MM.1S (cell line): Measurements from ENCODE around the gene COG2.

ENCODE experiments used
- DNase-seq: peaks from one replicate; pipeline ENCODE4 v3.0.0-alpha.2; 2015
- H2AFZ ChIP-seq: fragments of 300-600 bp; sonication (generic); 2 replicates; pipeline ENCODE4 v1.6.0; 2016; ENCODE audit warnings: antibody characterized with exemption, low read length
- H3F3A ChIP-seq: fragments of 300-600 bp; sonication (generic); 2 replicates; pipeline ENCODE4 v1.6.1; 2016; ENCODE audit warnings: mild to moderate bottlenecking, antibody characterized with exemption, low read length, moderate library complexity, mixed read lengths; ENCODE audit not compliant: insufficient read depth
- H3K27ac ChIP-seq: fragments of 300-600 bp; sonication (generic); 2 replicates; pipeline ENCODE4 v1.5.1; 2016; ENCODE audit warnings: mild to moderate bottlenecking, low read length
- H3K27me3 ChIP-seq: fragments of 300-600 bp; sonication (generic); replicated peaks from 2 replicates; pipeline ENCODE4 v1.6.0; 2016; ENCODE audit warnings: low read length; ENCODE audit not compliant: insufficient read depth
- H3K36me3 ChIP-seq: fragments of 300-600 bp; sonication (generic); replicated peaks from 2 replicates; pipeline ENCODE4 v1.6.1; 2016; ENCODE audit warnings: mild to moderate bottlenecking, low read length, mixed read lengths; ENCODE audit not compliant: insufficient read depth
- H3K4me1 ChIP-seq: fragments of 300-600 bp; sonication (generic); 2 replicates; pipeline ENCODE4 v1.6.1; 2016; ENCODE audit warnings: low read length, mixed read lengths
- H3K4me2 ChIP-seq: fragments of 300-600 bp; sonication (generic); 2 replicates; pipeline ENCODE4 v1.6.0; 2016; ENCODE audit warnings: low read depth, low read length
- H3K4me3 ChIP-seq: fragments of 300-600 bp; sonication (generic); 2 replicates; pipeline ENCODE4 v1.5.1; 2016; ENCODE audit warnings: low read length, mixed read lengths
- H3K79me2 ChIP-seq: fragments of 300-600 bp; sonication (generic); 2 replicates; pipeline ENCODE4 v1.6.1; 2016; ENCODE audit warnings: mixed run types, low read length, mixed read lengths
- H3K9ac ChIP-seq: fragments of 300-600 bp; sonication (generic); 2 replicates; pipeline ENCODE4 v1.6.1; 2016; ENCODE audit warnings: low read length, mixed read lengths
- H3K9me2 ChIP-seq: fragments of 300-600 bp; sonication (generic); replicated peaks from 2 replicates; pipeline ENCODE4 v1.6.1; 2016; ENCODE audit warnings: mild to moderate bottlenecking, low read length, mixed read lengths; ENCODE audit not compliant: insufficient read depth
- H3K9me3 ChIP-seq: fragments of 300-600 bp; sonication (generic); replicated peaks from 2 replicates; pipeline ENCODE4 v1.6.1; 2016; ENCODE audit warnings: mild to moderate bottlenecking, low read length, mixed read lengths; ENCODE audit not compliant: insufficient read depth
- H4K20me1 ChIP-seq: fragments of 300-600 bp; sonication (generic); 2 replicates; pipeline ENCODE4 v1.6.1; 2016; ENCODE audit warnings: mild to moderate bottlenecking, low read length, moderate library complexity, mixed read lengths; ENCODE audit not compliant: insufficient read depth
- CTCF ChIP-seq: fragments of 300-600 bp; sonication (generic); IDR thresholded peaks from 2 replicates; pipeline ENCODE4 v1.5.1; 2016; ENCODE audit warnings: antibody characterized with exemption, low read length, mixed read lengths
- EZH2 ChIP-seq: fragments of 300-600 bp; sonication (generic); optimal IDR thresholded peaks from 2 replicates; pipeline ENCODE3; 2017; ENCODE audit warnings: low read depth, mild to moderate bottlenecking, antibody characterized with exemption, low read length, mixed read lengths
- EZH2phosphoT487 ChIP-seq: fragments of 300-600 bp; sonication (generic); IDR thresholded peaks from 2 replicates; pipeline ENCODE4 v1.6.1; 2018; ENCODE audit warnings: antibody characterized with exemption, low read length

COG2 gene

DNA sequence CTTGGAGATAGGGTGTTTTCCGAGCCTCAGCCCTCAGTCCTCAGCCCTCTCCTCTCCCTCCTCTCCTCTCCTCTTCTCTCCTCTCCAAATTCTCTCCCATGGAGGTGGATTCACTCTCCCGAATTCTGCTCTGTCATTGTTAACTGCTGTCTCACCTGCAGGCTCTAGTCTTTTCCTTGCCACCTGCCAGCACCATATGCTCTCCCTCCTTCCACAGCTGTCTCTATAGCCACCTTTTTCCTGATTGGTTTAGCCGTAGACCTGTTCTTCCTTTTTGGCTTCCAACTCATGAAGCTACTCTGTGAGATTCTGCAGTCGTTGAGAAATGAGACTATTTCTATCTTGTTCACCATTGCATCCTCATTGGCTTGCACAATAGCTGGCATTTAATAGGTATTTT, 19.7 kb downstream of the COG2 start:
- Histone ChIP-seq H3K4me2 (no peak overlapping the region), H3K79me2 (peaks cover 17% of the 10 kb centered on the region), H3K9ac (no peak overlapping the region), H3K9me2 (no peaks in the 10 kb centered on the region), H3K4me3 (no peak overlapping the region), H3K27ac (no peak overlapping the region), H3K9me3 (no peaks in the 10 kb centered on the region), H4K20me1 (no peaks in the 10 kb centered on the region), H3F3A (no peaks in the 10 kb centered on the region), H3K36me3 (peaks cover 20% of the 10 kb centered on the region), H3K27me3 (no peaks in the 10 kb centered on the region), H2AFZ (no peak overlapping the region), H3K4me1 (no peaks in the 10 kb centered on the region)
- no peak for TF ChIP-seq CTCF
- TF ChIP-seq EZH2phosphoT487 = no peak
- no peak for TF ChIP-seq EZH2
- no peak for DNase-seq

DNA sequence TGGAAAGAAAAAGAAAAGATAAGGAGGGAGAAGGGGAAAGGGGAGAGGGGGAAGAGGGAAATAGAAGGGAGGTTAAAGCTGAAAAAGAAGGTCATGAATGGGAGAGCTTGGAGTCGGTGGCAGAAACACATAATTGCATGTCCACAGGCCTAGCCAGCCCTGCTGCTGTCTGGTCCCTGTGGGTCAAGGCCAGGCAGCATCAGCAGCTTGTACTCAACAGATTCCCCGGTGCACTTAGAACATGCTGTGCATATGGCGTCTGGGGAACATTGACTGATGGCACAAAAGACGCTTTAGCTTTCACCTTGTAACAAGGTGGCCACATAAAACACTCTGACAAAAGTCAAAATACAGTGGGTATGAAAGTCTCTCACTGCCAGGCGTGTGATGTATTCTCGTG, 25.9 kb downstream of the COG2 start:
- no peak overlapping the region for H2AFZ ChIP-seq
- no peak overlapping the region for H3K4me3 ChIP-seq
- H4K20me1 ChIP-seq = no peaks in the 10 kb centered on the region
- H3K9me2 ChIP-seq = no peaks in the 10 kb centered on the region
- TF ChIP-seq CTCF = no peak
- no peak for TF ChIP-seq EZH2
- TF ChIP-seq EZH2phosphoT487 = no peak
- H3K27ac ChIP-seq = no peak overlapping the region
- no peaks in the 10 kb centered on the region for H3K79me2 ChIP-seq
- no peak overlapping the region for H3K9ac ChIP-seq
- no peaks in the 10 kb centered on the region for H3K27me3 ChIP-seq
- no peaks in the 10 kb centered on the region for H3F3A ChIP-seq
- no peaks in the 10 kb centered on the region for H3K4me1 ChIP-seq
- DNase-seq = no peak
- H3K36me3 ChIP-seq = peaks cover 13% of the 10 kb centered on the region
- no peaks in the 10 kb centered on the region for H3K9me3 ChIP-seq
- no peak overlapping the region for H3K4me2 ChIP-seq

GRCh38 chr1:230669543-230669942, 27.3 kb downstream of the COG2 start:
- H3K36me3 ChIP-seq = peaks cover 12% of the 10 kb centered on the region
- no peak overlapping the region for H3K27ac ChIP-seq
- no peak overlapping the region for H3K4me2 ChIP-seq
- TF ChIP-seq CTCF (no peak), EZH2 (no peak), EZH2phosphoT487 (no peak)
- no peaks in the 10 kb centered on the region for H3K79me2 ChIP-seq
- H3K4me3 ChIP-seq = no peak overlapping the region
- H3K9me2 ChIP-seq = no peaks in the 10 kb centered on the region
- no peaks in the 10 kb centered on the region for H3F3A ChIP-seq
- no peaks in the 10 kb centered on the region for H3K4me1 ChIP-seq
- no peaks in the 10 kb centered on the region for H3K9me3 ChIP-seq
- no peak overlapping the region for H2AFZ ChIP-seq
- H3K27me3 ChIP-seq = no peaks in the 10 kb centered on the region
- no peak for DNase-seq
- no peaks in the 10 kb centered on the region for H4K20me1 ChIP-seq
- H3K9ac ChIP-seq = no peak overlapping the region

GRCh38 chr1:230674581-230674980, 32.3 kb downstream of the COG2 start:
- Histone ChIP-seq H2AFZ (no peak overlapping the region), H3K4me1 (no peaks in the 10 kb centered on the region), H3K9me2 (no peaks in the 10 kb centered on the region), H3K4me2 (no peak overlapping the region), H3K4me3 (no peak overlapping the region), H3K36me3 (peaks cover 19% of the 10 kb centered on the region; the same call in 1 of the 2 replicates), H3F3A (no peaks in the 10 kb centered on the region), H3K9ac (no peak overlapping the region), H3K9me3 (no peaks in the 10 kb centered on the region), H3K27ac (no peak overlapping the region), H3K27me3 (no peaks in the 10 kb centered on the region), H3K79me2 (no peaks in the 10 kb centered on the region), H4K20me1 (no peaks in the 10 kb centered on the region)
- no peak for TF ChIP-seq CTCF
- no peak for TF ChIP-seq EZH2phosphoT487
- no peak for TF ChIP-seq EZH2
- no peak for DNase-seq
